HG03521 (cell line): ENCODE measurements around the gene CHST2.
"Not testable (repeated sequence)": the region's sequence is repeated elsewhere in the genome, so short reads cannot be mapped to it uniquely, and the experiment has no call there.

Experiments
- ATAC-seq: cut with Tn5 transposase; IDR thresholded peaks from one replicate; pipeline ENCODE4 v1.9.1; 2021; ENCODE audit warnings: mild to moderate bottlenecking, moderate library complexity; ENCODE audit not compliant: unreplicated experiment

CHST2 gene, protein sequence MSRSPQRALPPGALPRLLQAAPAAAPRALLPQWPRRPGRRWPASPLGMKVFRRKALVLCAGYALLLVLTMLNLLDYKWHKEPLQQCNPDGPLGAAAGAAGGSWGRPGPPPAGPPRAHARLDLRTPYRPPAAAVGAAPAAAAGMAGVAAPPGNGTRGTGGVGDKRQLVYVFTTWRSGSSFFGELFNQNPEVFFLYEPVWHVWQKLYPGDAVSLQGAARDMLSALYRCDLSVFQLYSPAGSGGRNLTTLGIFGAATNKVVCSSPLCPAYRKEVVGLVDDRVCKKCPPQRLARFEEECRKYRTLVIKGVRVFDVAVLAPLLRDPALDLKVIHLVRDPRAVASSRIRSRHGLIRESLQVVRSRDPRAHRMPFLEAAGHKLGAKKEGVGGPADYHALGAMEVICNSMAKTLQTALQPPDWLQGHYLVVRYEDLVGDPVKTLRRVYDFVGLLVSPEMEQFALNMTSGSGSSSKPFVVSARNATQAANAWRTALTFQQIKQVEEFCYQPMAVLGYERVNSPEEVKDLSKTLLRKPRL

DNA sequence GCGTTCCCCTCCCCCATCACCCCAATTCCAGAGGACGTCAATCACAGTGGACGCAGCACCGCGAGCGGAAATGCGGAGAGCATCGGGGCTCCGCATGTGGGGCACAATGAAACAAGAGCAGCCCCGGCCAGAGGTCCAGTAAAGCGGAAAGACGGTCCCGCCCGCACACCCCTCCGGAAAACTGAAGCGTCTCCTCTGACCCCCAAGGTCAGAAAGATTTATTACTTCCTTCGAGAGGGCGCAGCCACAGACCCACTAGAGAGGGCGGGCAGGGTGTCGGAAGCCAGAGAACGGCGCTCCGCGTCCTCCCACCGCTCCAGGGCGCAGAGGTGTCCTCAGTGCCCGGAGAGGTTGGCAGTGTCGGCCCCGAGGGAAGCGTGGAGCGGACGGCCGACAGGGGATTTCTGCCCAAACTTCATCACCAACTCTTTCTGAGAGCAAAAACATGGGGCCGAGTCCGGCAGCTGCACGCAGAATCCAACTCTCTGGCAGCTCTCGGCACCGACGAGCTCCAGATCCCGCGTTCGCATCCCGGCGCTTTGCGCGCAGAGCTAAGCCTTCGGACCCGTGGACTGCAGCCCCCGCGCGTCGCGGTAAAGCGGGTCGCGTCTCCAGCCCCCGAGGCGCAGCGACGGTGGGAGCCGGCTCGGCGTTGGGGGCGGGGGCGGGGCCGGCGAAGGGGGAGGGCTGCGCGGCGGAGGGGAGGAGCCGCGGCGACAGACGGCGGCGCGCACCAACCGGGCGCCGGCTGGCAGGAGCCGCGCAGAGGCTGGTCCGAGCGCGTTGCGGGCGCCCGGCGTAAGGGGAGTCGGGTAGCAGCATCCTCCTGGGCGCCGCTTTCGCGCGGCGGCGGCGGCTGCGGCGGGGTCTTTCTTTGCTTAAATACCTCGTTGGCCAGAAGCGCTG lies at the start of gene CHST2:
CHST2 (plus strand) TSS at position 763 of the 906 bp plus-strand sequence. CDS start 1,046 bp downstream, outside the sequence.
- peak; percentile 72 for ATAC-seq

DNA sequence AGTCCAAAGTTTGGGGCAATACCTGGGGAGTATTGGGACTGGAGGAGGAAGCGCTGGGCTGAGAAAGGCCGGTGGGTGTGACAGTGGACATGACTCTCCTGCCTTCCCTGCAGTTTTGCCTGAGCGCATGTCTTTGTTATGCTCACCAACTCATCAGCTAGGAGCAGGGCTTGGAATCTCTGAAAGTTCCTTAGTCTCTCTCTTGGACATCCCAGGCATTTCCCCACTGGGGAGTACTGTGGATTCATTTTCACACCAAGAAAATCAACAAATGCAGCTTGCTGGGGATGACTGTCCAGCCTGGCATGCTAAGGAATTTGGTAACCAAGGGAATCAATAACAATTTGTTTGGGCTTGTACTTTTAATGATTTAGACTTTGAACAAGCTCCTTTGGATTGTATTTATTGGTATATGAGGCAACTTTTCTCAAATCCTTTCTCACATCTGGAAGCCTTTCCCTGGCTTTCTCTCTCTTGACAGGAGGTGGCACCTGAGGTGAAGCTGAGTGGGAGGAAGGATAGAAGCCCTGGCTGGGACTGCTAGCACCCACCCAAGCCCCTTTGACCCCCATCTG lies 48.5 kb upstream of the CHST2 start:
- no peak for ATAC-seq

DNA sequence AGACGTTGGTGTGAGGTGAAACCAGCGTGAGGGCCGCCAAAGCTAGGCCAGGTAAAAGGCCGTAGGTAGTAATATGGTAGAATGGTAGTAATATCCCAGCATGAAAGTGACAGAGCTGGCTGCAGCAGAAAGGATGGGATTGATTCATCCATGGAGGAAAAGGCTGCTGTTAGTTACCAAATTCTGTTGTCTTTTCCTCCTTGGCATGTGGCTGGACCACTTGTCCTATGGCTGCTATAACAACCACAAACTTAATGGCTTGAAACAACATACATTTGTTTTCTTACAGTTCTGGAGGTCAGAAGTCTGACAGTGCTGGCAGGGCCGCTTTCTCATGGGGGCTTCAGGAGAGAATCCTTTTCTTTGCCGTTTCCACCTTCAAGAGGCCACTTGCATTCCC lies 47.8 kb upstream of the CHST2 start:
- no peak for ATAC-seq

DNA sequence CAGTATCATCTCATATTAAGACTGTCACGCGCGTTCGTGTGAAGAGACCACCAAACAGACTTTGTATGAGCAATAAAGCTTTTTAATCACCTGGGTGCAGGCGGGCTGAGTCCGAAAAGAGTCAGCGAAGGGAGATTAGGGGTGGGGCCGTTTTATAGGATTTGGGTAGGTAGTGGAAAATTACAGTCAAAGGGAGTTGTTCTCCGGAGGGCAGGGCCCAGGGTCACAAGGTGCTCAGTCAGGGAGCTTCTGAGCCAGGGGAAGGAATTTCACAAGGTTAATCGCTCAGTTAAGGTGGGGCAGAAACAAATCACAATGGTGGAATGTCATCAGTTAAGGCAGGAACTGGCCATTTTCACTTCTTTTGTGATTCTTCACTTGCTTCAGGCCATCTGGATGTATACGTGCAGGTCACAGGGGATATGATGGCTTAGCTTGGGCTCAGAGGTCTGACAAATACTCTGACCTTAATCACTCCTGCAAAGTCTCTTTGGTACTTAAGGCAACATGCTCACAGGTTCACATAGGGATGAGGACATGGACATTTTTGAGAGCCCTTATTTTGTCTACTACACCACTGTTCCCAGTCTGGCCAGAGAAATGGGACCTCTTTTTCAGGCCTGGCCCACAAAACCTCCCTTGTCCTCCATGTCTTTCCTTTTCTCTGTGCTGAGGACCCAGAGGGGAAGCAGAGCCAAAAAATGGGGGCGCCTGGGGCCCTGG lies 47.1 kb upstream of the CHST2 start:
- ATAC-seq = not testable (repeated sequence)

DNA sequence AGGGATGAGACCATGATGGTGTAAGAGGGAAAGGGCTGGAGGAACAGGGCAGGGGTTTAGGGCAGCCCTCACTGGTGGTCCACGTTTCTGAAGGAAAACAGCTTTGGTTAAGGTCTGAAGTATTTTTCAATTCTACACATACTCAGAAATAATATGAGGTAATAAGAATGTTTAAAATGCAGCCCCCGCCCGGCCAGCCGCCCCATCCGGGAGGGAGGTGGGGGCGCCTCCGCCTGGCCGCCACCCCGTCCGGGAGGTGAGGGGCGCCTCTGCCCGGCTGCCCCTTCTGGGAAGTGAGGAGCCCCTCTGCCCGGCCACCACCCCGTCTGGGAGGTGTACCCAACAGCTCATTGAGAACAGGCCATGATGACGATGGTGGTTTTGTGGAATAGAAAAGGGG lies 46.0 kb upstream of the CHST2 start:
- not testable (repeated sequence) for ATAC-seq

DNA sequence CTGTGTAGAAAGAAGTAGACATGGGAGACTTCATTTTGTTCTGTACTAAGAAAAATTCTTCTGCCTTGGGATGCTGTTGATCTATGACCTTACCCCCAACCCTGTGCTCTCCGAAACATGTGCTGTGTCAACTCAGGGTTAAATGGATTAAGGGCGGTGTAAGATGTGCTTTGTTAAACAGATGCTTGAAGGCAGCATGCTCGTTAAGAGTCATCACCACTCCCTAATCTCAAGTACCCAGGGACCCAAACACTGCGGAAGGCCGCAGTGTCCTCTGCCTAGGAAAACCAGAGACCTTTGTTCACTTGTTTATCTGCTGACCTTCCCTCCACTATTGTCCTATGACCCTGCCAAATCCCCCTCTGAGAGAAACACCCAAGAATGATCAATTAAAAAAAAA lies 45.6 kb upstream of the CHST2 start:
- ATAC-seq = not testable (repeated sequence)

DNA sequence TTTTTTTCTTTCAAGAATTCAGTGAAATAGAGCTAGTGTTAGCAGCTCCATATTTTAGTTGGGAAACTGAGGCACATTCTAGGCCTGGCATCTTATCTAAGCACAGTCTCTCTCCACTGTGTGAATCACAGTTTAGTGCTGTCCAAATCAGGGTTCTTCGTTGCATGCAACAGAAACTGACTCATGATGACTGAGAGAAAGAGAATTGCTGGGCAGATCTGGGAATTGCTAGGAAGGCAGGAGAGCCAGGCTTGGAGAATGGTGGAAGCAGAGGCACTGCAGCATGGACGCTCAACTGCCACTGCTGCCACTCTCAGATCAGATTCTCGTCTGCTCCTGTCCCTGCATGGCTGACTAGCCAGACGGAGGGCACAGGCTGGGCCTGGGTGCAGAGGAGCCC lies 40.7 kb upstream of the CHST2 start:
- ATAC-seq = no peak

DNA sequence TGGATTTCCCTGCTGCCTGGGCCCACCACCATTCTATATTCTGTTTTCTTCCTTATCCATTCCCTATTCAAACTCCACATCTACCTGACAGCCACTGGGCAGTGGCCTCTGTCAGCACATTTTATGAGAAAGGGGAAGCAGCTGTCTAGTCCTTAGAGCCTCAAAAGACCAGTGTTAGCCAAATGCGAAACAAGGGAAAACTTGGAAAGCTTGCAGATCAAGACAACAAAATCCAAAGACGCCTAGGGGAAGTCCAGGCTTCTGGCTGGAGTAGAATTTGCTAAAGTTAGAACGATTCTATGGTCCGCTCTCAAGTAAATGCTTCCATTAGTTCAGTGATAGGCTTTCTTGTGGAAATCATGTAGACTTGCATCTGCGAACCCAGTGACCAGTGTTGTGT lies 39.4 kb upstream of the CHST2 start:
- ATAC-seq = no peak

DNA sequence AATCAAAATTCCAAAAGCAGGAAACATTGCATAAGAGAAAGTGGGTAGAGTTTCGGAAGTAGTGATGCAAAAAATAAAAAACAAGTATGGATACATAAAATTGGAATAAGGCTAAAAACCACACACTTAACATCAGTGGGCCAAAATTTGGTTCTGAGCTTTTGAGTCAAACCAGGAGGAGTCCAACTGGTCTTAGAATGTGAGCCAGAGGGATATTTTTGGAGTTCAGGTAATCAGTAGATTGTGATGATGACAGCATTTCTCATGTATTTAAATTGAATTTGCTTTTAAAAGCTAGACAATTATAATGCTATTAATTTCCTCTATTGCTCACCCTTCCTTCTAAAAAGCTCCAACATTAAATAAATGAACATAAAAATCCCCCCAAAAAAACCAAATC lies 38.2 kb upstream of the CHST2 start:
- ATAC-seq = no peak

DNA sequence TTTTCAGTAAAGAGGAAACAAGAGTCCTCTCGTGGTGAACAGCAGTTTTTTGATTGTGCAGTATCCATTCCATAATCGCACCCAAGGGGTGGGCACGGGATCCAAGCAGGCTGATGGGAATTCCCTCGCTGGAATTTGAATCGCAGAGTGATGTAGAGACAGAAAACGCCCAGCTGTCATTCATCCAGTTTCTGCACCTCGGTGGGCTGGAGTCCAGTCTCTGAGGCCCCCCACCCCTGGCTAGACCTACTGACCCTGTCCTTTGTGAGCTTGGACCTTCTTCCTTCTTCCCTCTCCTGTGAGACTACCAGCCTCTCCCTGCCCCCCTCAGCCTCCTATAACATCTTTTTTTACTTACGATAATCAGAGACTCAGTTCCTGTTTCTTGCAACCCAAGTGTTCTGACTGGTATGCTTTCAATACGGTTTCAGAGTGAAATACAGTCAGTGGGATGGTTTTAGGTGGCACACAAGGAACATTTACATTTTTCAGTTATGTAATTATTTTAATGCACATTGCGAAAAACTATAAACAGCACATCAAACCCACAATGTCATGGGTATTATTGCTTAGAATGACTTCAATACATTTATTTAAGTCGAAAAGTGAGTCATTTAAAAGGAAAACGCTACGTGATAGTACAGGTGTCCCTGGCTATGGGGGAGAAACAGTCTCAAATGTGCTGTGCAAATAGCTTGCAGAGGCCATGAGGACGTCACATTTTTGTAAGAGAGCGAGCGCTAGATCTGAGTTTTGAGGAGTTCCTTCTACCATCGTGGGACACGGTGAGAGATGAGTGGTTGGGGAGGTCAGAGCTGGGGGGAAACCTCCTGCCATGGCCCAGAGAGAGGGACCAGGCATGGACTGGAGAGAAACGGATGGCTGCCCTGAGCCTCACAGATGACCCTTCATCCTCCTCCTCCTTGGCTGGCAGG lies 37.5 kb upstream of the CHST2 start:
- ATAC-seq = peak; percentile 71

DNA sequence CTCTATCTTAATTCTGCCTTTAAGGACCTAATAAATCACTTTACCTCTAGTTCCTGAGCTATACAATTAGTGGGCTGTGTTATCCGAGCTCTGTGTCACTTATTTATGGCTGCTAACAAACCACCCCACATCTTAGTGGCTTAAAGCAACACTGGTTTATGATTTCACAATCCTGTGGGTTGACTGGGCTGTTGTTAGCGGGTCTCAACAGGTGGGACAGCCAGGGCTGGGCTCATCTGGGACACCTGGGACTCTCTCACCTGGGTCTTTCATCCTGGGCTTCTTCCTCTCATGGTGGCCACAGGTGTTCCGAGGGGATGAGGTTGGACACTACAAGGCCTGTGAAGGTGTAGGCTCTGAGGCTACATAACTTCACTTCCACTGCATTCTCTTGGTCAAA lies 35.8 kb upstream of the CHST2 start:
- ATAC-seq = no peak

DNA sequence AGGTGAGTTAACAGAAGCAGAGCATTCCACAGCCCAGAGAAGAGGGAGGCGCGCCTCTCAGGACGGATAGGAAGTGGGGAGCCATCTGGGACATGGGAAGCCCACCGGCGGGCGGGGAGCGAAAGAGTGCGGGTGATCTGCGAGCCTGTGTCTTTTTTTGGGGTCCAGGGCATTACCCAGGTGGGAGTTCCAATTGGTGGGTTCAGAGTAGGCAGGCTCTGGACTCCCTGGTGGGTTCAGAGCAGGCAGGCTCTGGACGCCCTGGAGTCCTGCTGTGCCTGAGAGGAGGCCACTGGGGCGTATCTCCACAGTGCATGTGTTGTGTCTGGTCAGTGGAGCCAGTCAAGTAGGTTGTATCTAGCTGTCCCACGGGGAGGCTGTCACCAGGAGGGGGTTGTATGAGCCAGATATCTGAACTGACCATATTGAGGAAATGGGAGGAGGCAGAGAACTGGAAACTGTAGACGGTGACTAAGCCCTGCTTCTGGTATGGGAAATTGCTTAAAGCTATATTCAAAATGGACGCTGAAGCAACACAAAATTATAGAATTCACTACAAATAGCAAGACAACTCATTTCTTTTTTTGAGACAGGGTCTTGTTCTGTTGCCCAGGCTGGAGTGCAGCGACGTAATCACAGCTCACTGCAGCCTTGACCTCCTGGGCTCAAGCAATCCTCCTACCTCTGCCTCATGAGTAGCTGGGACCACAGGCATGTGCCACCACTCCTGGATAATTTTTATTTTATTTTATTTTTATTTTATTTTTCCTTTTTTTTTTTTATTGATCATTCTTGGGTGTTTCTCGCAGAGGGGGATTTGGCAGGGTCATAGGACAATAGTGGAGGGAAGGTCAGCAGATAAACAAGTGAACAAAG lies 34.5 kb upstream of the CHST2 start:
- ATAC-seq = peak; percentile 51

DNA sequence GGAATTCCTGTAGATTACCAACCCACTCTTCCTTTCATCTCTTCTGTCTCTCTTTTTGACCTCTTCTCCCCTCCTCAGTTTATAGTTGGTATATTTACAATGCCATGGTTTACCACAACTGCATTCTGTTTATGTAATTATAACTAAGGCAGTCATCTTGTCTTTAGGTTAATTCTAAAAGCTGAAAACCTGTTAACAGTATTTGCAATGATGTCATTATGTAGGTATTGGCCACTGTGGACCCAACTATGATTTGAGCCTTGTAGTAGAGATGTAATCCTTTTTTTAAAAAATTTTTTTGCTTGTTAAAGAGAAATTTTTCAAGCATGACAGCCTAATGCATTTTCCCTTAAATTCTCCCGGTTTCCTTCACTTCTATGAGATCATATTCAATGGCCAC lies 30.7 kb upstream of the CHST2 start:
- no peak for ATAC-seq

DNA sequence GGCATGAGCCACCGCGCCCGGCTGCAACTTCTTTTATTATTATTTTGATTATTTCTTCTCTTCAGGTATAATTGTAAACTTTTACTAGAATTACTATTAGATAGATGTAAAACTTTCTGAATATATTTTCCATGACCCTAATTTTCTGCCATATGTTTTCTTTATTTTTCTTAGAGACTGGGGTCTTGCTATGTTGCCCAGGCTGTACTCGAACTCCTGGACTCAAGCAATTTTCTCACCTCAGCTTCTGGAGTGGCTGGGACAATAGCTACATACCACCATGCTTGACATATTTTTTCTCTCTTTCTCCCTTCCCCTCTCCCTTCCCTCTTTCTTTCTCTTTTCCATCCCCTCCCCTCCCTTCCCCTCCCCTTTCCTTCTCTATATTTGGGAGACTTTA lies 29.6 kb upstream of the CHST2 start:
- no peak for ATAC-seq

DNA sequence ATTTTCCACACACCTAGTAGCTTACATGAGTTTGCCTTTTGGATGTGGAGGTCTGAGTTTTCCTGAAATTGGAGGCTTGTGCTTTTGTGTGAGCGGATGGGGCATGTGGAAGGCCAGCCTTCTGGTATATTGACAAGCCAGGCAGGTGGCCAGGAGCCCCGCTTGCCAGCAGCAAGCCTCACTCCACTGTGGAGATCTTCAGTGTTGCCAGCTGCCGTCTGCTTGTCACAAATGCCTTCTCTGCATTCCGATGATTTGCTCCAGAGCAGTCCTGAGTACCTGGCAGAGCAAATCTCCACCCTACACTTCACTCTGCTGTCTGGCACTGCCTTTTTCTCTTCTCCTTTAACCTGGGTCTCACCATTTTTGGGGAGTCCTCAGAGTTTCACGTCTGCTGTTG lies 29.1 kb upstream of the CHST2 start:
- ATAC-seq = no peak

DNA sequence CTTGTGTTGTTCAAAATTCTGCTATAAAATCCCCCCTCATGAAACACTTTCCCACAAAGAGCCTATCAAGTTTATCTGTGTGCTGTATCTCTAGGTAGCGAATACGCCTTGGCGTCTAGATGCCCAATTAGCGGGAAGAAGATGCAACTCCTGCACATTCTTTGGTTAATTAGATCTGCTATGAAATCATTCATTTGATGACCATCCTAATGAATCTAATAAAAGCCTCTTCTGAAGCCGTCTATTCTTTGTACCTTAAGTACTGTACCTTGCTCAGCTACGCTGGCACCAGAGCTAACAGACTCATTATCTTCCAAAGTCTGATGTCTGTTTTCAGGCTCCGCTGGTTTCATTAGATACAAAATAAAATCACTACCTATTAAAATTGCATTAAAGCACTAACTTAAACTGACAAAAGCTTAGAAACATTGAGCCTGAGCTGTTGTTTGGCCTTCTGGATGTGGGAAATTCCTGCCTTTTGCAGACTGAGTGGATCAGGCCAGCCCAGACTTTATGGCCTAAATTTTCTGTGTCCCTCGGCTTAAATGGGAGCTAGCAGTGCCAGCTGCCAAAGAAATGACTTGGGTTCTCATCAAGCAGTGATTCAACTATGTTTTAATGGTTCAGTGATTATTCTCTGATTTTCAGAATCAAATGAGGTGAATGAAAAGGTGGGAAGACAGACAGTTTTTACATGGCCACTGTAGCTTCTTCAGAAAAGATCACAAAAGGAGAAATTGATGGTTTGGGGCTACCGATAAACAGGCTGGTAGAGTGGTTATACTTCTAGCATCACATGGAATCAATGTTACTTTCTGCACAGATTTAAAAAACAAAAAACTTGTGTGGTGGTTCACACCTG lies 28.4 kb upstream of the CHST2 start:
- ATAC-seq = no peak

DNA sequence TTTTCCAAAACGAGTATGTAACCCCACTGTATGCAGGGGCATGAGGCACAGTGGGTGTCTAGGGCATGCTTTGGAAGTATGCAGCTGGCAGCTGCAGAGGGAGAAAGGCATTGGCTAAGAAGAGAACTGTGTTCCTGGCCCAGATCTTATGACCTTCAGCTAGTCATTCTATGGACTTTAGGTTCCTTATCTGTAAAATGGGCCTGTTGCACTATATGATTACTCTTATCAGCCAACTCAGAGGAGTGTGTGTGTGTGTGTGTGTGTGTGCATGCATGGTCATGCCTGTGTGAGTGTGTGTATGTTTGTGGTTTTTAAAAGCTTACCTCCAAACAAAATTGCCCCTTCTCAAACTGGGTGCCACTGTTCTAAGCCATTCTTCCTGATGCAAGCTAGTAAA lies 27.4 kb upstream of the CHST2 start:
- no peak for ATAC-seq

DNA sequence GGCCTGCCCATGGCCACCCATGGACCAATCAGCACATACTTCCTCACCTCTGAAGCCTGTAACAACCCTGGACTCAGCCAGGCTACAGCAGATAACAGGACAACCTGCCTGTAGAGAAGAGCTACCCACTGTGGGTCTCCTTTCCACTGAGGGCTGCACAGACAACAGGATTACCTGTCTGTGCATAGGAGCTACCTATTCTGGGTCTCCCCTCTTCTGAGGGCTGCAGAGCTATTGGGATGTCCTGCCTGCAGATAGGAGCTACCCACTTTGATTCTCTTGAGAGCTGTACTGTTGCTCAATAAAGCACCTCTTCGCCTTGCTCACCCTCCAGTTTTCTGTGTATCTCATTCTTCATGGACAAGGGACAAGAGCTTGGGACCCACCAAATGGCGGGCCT lies 23.8 kb upstream of the CHST2 start:
- ATAC-seq = no peak
